ENCODE results near the gene LRRC17.

DNA sequence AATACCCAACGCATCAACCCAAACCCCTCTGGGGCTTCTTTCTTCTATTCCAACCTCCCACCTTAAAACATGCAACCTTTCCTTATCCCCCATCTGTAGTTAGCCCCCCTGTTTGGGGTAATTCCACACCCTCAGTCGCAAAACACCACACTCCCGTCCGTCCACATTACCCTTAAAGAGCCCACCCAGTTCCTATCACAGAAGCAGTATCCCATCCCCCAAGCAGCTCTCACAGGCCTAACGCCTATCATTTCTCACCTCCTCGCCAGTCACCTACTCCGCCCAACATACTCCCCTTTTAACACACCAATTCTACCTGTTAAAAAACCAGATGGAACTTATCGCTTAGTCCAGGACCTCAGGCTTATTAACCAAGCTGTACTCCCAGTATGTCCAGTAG is 63.7 kb downstream of the LRRC17 start:
- TF ChIP-seq, protein P1, sequence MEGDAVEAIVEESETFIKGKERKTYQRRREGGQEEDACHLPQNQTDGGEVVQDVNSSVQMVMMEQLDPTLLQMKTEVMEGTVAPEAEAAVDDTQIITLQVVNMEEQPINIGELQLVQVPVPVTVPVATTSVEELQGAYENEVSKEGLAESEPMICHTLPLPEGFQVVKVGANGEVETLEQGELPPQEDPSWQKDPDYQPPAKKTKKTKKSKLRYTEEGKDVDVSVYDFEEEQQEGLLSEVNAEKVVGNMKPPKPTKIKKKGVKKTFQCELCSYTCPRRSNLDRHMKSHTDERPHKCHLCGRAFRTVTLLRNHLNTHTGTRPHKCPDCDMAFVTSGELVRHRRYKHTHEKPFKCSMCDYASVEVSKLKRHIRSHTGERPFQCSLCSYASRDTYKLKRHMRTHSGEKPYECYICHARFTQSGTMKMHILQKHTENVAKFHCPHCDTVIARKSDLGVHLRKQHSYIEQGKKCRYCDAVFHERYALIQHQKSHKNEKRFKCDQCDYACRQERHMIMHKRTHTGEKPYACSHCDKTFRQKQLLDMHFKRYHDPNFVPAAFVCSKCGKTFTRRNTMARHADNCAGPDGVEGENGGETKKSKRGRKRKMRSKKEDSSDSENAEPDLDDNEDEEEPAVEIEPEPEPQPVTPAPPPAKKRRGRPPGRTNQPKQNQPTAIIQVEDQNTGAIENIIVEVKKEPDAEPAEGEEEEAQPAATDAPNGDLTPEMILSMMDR (tag by site-specific recombination; IDR thresholded peaks at IDR 0.05): no peak
- TF ChIP-seq ZNF768 (tag by site-specific recombination; IDR thresholded peaks at IDR 0.05) (no peak), ZNF830 (tag by site-specific recombination; IDR thresholded peaks at IDR 0.05; ENCODE audit: low read depth) (no peak), ZNF785 (tag by site-specific recombination; IDR thresholded peaks at IDR 0.05) (no peak), ZNF335 (tag by site-specific recombination; conservative IDR thresholded peaks at IDR 0.05) (no peak), BCL11A (tag by site-specific recombination; IDR thresholded peaks at IDR 0.05; ENCODE audit: low read depth) (no peak), ZNF664 (tag by site-specific recombination; IDR thresholded peaks at IDR 0.05) (no peak), ZNF24 (tag by site-specific recombination; IDR thresholded peaks at IDR 0.05) (no peak), ZNF350 (tag by site-specific recombination; IDR thresholded peaks at IDR 0.05) (no peak)
- TF ChIP-seq, protein P2, sequence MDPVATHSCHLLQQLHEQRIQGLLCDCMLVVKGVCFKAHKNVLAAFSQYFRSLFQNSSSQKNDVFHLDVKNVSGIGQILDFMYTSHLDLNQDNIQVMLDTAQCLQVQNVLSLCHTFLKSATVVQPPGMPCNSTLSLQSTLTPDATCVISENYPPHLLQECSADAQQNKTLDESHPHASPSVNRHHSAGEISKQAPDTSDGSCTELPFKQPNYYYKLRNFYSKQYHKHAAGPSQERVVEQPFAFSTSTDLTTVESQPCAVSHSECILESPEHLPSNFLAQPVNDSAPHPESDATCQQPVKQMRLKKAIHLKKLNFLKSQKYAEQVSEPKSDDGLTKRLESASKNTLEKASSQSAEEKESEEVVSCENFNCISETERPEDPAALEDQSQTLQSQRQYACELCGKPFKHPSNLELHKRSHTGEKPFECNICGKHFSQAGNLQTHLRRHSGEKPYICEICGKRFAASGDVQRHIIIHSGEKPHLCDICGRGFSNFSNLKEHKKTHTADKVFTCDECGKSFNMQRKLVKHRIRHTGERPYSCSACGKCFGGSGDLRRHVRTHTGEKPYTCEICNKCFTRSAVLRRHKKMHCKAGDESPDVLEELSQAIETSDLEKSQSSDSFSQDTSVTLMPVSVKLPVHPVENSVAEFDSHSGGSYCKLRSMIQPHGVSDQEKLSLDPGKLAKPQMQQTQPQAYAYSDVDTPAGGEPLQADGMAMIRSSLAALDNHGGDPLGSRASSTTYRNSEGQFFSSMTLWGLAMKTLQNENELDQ (tag by site-specific recombination; IDR thresholded peaks at IDR 0.05; ENCODE audit: low read depth): no peak
- TF ChIP-seq, protein P3, sequence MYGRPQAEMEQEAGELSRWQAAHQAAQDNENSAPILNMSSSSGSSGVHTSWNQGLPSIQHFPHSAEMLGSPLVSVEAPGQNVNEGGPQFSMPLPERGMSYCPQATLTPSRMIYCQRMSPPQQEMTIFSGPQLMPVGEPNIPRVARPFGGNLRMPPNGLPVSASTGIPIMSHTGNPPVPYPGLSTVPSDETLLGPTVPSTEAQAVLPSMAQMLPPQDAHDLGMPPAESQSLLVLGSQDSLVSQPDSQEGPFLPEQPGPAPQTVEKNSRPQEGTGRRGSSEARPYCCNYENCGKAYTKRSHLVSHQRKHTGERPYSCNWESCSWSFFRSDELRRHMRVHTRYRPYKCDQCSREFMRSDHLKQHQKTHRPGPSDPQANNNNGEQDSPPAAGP (tag by site-specific recombination; IDR thresholded peaks at IDR 0.05): no peak

Measured in HEK293 (cell line).